Epithelial cell of esophagus (primary cell): ENCODE data around the gene METTL16.

Experiments
- DNase-seq: peaks from one replicate; pipeline ENCODE4 v3.0.0; 2010; ENCODE audit warnings: low read depth
- H3K4me3 ChIP-seq: 2 replicates; pipeline ENCODE4 v1.5.1; 2011; ENCODE audit warnings: mild to moderate bottlenecking, low read length, control low read depth
- TF ChIP-seq, protein P1 (sequence below): IDR thresholded peaks from 2 replicates; pipeline ENCODE4 v1.5.1; 2011; ENCODE audit warnings: low read depth, mild to moderate bottlenecking, low read length, control low read depth, inconsistent platforms; ENCODE audit not compliant: insufficient read depth; ENCODE audit errors: missing control alignments

Gene METTL16

GRCh38 chr17:2427910-2428309 lies 83.8 kb downstream of the METTL16 start:
- TF ChIP-seq, protein P1, sequence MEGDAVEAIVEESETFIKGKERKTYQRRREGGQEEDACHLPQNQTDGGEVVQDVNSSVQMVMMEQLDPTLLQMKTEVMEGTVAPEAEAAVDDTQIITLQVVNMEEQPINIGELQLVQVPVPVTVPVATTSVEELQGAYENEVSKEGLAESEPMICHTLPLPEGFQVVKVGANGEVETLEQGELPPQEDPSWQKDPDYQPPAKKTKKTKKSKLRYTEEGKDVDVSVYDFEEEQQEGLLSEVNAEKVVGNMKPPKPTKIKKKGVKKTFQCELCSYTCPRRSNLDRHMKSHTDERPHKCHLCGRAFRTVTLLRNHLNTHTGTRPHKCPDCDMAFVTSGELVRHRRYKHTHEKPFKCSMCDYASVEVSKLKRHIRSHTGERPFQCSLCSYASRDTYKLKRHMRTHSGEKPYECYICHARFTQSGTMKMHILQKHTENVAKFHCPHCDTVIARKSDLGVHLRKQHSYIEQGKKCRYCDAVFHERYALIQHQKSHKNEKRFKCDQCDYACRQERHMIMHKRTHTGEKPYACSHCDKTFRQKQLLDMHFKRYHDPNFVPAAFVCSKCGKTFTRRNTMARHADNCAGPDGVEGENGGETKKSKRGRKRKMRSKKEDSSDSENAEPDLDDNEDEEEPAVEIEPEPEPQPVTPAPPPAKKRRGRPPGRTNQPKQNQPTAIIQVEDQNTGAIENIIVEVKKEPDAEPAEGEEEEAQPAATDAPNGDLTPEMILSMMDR = no peak
- DNase-seq = no peak
- H3K4me3 ChIP-seq = no peak overlapping the region

DNA sequence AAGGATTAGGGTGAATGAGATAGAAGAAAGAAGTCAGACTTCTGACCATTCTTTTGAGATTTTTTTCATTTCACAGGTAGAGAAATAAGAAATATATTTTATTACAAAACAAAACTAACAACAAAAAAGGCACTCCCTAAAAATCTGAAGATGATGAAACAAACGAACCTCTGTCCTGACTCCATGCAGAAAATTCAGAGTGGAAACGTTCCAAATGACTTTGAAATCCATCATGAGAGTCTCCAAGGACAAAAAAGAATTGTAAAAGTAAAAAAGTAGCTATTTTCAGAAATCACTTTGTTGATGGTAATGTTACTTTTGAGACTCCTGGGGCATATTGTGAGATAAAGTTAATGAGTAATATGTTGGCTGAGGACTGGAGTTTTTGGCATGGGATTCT lies 84.5 kb downstream of the METTL16 start:
- no peak overlapping the region for H3K4me3 ChIP-seq
- no peak for DNase-seq
- TF ChIP-seq, protein P1 = no peak

- peak; percentile 97 for DNase-seq
- H3K4me3 ChIP-seq = peak overlapping the region; percentile 8
- TF ChIP-seq, protein P1 = no peak
Observed at GRCh38 chr17:2423271-2423670, 88.4 kb downstream of the METTL16 start.

- H3K4me3 ChIP-seq = no peak overlapping the region
- peak; percentile 64 for DNase-seq
- TF ChIP-seq, protein P1 = peak; percentile 48
Observed at GRCh38 chr17:2421315-2422147, 90.2 kb downstream of the METTL16 start.

DNA sequence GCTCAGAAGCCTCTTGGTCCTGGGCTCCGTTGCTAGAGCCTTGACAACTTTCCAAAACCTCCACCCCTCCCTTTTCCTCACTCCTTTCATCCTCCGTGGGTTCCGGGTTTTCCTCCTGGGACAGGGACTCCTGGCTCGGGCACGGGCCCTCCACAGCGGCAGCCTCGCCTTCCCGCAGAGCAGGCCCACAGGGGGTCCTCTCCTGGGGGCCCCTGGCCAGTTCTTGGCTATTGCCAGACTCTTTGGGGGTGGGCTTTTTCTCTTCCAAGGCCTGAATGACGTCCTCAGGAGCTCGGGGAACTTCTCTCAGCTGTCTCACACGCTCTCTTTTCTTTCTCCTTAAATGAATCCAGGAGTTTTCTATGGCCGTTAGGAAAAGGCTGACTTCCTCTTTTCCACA lies 91.5 kb downstream of the METTL16 start:
- no peak for DNase-seq
- TF ChIP-seq, protein P1 = no peak
- H3K4me3 ChIP-seq = no peak overlapping the region

- DNase-seq = no peak
- no peak overlapping the region for H3K4me3 ChIP-seq
- TF ChIP-seq, protein P1 = no peak
Observed at GRCh38 chr17:2419486-2419885, 92.2 kb downstream of the METTL16 start.

GRCh38 chr17:2418572-2418971 lies 93.1 kb downstream of the METTL16 start:
- H3K4me3 ChIP-seq = no peak overlapping the region
- TF ChIP-seq, protein P1 = no peak
- no peak for DNase-seq
